Ishikawa (cell line): ENCODE data around the gene SYNPR.

Source experiments
- CEBPB ChIP-seq: IDR thresholded peaks from 2 replicates; pipeline ENCODE4 v1.6.1; 2012
- CREB1 ChIP-seq: IDR thresholded peaks from 2 replicates; pipeline ENCODE4 v1.6.1; 2012; ENCODE audit warnings: low read depth
- EGR1 ChIP-seq: IDR thresholded peaks from 2 replicates; pipeline ENCODE4 v1.6.1; 2012
- EP300 ChIP-seq: IDR thresholded peaks from 2 replicates; pipeline ENCODE4 v1.6.1; 2012; ENCODE audit warnings: borderline replicate concordance
- FOXM1 ChIP-seq: IDR thresholded peaks from 2 replicates; pipeline ENCODE4 v1.6.1; 2012; ENCODE audit warnings: low read depth, borderline replicate concordance
- NFIC ChIP-seq: IDR thresholded peaks from 2 replicates; pipeline ENCODE4 v1.6.1; 2012
- RAD21 ChIP-seq: IDR thresholded peaks from 2 replicates; pipeline ENCODE4 v1.6.1; 2012; ENCODE audit warnings: low read depth
- TAF1 ChIP-seq: IDR thresholded peaks from 2 replicates; pipeline ENCODE4 v1.6.1; 2012; ENCODE audit warnings: low read depth, mild to moderate bottlenecking
- TCF12 ChIP-seq: IDR thresholded peaks from 2 replicates; pipeline ENCODE4 v1.6.1; 2012; ENCODE audit warnings: low read depth
- TEAD4 ChIP-seq: IDR thresholded peaks from 2 replicates; pipeline ENCODE4 v1.6.1; 2012
- YY1 ChIP-seq: IDR thresholded peaks from 2 replicates; pipeline ENCODE4 v1.6.1; 2012; ENCODE audit warnings: low read depth
- ZBTB7A ChIP-seq: IDR thresholded peaks from 2 replicates; pipeline ENCODE4 v1.6.1; 2012; ENCODE audit warnings: low read depth
- TF ChIP-seq, protein P1 (sequence below): IDR thresholded peaks from 2 replicates; pipeline ENCODE4 v1.6.1; 2012
- TF ChIP-seq, protein P2 (sequence below): IDR thresholded peaks from 2 replicates; pipeline ENCODE4 v1.6.1; 2012; ENCODE audit warnings: low read depth, mild to moderate bottlenecking
- TF ChIP-seq, protein P3 (sequence below): IDR thresholded peaks from 2 replicates; pipeline ENCODE4 v1.6.1; 2012

SYNPR gene

DNA sequence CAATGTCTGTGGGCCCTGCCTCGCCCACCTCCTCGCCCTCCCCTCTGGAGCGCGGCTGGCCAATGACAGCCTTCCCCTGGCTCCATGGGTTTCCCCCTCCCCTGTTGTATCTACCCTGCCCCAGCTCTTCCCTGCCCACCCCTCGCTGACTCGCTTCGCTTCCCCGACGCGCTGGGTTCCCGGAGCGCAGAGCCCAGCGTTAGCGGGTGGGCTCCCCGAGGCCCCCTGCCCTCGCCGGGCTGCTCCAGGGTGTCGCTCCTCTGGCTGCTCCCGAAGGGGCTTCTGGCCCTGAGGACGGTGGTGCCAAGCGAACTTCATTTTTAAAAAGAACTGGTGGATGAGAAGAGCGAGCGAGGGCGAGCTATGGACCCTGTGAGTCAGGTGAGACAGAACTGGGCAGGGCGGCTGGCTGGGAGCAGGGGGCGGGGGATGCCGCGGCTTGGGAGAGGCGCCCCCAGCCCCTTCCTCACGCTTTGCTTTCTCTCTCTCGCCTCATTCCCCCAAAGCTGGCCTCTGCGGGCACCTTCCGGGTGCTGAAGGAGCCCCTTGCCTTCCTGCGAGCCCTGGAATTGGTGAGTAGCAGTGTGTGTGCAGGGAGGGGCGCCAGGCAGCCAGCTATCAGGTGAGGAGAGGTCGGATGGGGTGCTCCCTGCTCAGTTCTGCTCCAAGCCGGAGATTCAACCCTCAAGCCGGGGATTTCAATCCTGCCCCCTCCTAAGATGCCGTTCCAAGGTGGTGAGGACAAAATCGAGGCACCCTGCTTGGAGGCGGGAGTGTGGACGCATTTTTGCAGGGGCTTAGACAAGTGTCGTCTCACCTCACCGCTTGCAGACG is at the start of gene SYNPR:
SYNPR (plus strand) TSS at position 138 of the 834 bp plus-strand sequence.
- TF ChIP-seq, protein P1, sequence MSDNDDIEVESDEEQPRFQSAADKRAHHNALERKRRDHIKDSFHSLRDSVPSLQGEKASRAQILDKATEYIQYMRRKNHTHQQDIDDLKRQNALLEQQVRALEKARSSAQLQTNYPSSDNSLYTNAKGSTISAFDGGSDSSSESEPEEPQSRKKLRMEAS = no peak
- TF ChIP-seq TAF1 (no peak), CREB1 (no peak), CEBPB (no peak), YY1 (no peak), TCF12 (no peak), FOXM1 (no peak), TEAD4 (no peak), EGR1 (no peak), NFIC (no peak), ZBTB7A (no peak), RAD21 (no peak), EP300 (no peak)
- TF ChIP-seq, protein P2, sequence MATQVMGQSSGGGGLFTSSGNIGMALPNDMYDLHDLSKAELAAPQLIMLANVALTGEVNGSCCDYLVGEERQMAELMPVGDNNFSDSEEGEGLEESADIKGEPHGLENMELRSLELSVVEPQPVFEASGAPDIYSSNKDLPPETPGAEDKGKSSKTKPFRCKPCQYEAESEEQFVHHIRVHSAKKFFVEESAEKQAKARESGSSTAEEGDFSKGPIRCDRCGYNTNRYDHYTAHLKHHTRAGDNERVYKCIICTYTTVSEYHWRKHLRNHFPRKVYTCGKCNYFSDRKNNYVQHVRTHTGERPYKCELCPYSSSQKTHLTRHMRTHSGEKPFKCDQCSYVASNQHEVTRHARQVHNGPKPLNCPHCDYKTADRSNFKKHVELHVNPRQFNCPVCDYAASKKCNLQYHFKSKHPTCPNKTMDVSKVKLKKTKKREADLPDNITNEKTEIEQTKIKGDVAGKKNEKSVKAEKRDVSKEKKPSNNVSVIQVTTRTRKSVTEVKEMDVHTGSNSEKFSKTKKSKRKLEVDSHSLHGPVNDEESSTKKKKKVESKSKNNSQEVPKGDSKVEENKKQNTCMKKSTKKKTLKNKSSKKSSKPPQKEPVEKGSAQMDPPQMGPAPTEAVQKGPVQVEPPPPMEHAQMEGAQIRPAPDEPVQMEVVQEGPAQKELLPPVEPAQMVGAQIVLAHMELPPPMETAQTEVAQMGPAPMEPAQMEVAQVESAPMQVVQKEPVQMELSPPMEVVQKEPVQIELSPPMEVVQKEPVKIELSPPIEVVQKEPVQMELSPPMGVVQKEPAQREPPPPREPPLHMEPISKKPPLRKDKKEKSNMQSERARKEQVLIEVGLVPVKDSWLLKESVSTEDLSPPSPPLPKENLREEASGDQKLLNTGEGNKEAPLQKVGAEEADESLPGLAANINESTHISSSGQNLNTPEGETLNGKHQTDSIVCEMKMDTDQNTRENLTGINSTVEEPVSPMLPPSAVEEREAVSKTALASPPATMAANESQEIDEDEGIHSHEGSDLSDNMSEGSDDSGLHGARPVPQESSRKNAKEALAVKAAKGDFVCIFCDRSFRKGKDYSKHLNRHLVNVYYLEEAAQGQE = no peak
- TF ChIP-seq, protein P3, sequence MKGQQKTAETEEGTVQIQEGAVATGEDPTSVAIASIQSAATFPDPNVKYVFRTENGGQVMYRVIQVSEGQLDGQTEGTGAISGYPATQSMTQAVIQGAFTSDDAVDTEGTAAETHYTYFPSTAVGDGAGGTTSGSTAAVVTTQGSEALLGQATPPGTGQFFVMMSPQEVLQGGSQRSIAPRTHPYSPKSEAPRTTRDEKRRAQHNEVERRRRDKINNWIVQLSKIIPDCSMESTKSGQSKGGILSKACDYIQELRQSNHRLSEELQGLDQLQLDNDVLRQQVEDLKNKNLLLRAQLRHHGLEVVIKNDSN = no peak

DNA sequence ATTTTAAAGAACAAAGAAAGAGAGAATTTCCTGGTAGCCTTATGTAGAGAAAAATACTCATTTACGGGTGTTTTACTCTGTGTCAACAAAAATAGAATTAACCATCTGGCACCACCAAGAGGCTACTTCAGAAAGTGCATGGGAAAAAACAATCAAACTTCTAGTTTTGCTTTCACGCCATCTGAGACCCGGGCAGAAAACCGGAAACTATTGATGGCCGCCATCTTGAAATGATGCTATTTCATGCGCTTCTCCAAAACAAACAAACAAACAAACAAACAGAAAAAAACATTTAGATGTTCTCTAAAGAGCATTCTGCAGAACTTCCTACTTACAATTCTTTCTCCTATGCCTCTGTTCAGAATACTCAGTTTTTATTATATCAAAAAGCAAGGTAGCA is 49.4 kb upstream of the SYNPR start:
- TF ChIP-seq RAD21 (peak; percentile 44), YY1 (peak; percentile 74), EGR1 (no peak)

DNA sequence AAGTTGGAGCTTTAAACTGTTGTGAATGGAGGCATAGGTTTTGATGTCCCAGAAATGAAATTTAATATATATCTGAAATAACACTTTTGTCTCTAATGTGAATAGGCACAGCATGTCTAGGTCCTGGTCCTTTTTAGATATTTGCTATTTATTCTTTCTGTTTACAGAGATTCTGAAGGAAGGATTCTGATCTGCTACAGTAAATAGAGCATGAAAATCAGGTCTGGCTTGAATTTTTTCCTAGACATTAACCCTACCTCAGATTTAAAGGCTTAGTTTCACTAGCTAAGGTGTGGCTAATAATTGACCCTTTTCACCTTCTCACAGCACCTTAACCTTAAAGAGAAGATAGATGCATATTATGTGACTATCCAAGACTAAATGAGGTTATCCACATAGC is 48.0 kb upstream of the SYNPR start:
- TF ChIP-seq TEAD4 = no peak
- TF ChIP-seq, protein P1 = no peak
- TF ChIP-seq CREB1 = no peak
- TF ChIP-seq YY1 = no peak
- TF ChIP-seq RAD21 = no peak
- no peak for TF ChIP-seq EP300
- TF ChIP-seq TAF1 = no peak
- TF ChIP-seq NFIC = no peak
- TF ChIP-seq TCF12 = no peak
- TF ChIP-seq FOXM1 = no peak
- TF ChIP-seq, protein P2 = no peak
- TF ChIP-seq, protein P3 = no peak
- TF ChIP-seq ZBTB7A = no peak
- TF ChIP-seq CEBPB = no peak
- no peak for TF ChIP-seq EGR1

DNA sequence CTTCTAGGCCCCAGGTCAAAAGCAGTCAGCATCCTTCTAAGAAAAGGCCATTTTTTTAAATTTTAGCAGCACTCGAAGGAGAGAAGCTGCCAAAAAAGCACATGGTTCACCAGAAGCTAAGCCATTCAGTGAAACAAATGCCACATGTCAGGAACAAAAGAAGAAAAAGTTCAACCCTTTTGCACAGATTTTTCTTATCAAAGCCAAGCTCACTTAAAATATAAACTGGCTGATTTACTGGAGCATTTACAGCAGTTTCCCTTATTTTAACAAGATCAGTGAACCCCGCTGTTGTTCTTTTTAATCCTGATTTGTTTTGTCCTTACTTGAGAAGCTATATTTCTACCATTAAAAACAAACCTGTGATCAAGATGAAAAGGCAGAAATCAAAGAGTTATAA is 46.5 kb upstream of the SYNPR start:
- TF ChIP-seq, protein P2 = no peak
- TF ChIP-seq TAF1 (no peak), CREB1 (no peak), YY1 (no peak), TCF12 (no peak), FOXM1 (no peak), EP300 (no peak)
- TF ChIP-seq, protein P3 = no peak
